H9 (cell line): Measurements from ENCODE around the gene PTPRN2. TPM values are rescaled to one million over a fixed set of nuclear protein-coding genes. Genes with fewer than 3 reads are reported as not detected.

Source experiments
- DNase-seq: peaks from one replicate; pipeline ENCODE4 v3.0.0-alpha.2; 2017
- H2AFZ ChIP-seq: one replicate; pipeline ENCODE4 v1.6.1; 2013; ENCODE audit warnings: mild to moderate bottlenecking, low read length, control low read depth, moderate library complexity
- H2AK5ac ChIP-seq: 2 replicates; pipeline ENCODE4 v1.6.1; 2013; ENCODE audit warnings: low read length, control low read depth, mixed read lengths; ENCODE audit not compliant: insufficient read length
- H2BK120ac ChIP-seq: one replicate; pipeline ENCODE4 v1.6.1; 2013; ENCODE audit warnings: low read depth, mild to moderate bottlenecking, low read length, control low read depth, inconsistent platforms; ENCODE audit not compliant: poor library complexity, severe bottlenecking
- H2BK12ac ChIP-seq: 2 replicates; pipeline ENCODE4 v1.6.1; 2013; ENCODE audit warnings: low read length, control low read depth, mixed read lengths, low read depth; ENCODE audit not compliant: insufficient read length
- H2BK15ac ChIP-seq: 2 replicates; pipeline ENCODE4 v1.6.1; 2013; ENCODE audit warnings: low read depth, low read length, control low read depth
- H2BK20ac ChIP-seq: one replicate; pipeline ENCODE4 v1.6.1; 2013; ENCODE audit warnings: low read depth, mild to moderate bottlenecking, low read length, control low read depth, inconsistent platforms; ENCODE audit not compliant: poor library complexity, severe bottlenecking
- H2BK5ac ChIP-seq: 2 replicates; pipeline ENCODE4 v1.6.1; 2013; ENCODE audit warnings: low read length, control low read depth, mixed read lengths; ENCODE audit not compliant: insufficient read length
- H3K14ac ChIP-seq: 2 replicates; pipeline ENCODE4 v1.6.1; 2013; ENCODE audit warnings: low read length, control low read depth; ENCODE audit not compliant: insufficient read depth
- H3K18ac ChIP-seq: 2 replicates; pipeline ENCODE4 v1.6.1; 2013; ENCODE audit warnings: low read depth, mild to moderate bottlenecking, mixed read lengths, low read length, control low read depth; ENCODE audit not compliant: insufficient read length
- H3K23ac ChIP-seq: 2 replicates; pipeline ENCODE4 v1.6.1; 2013; ENCODE audit warnings: low read length, control low read depth, mixed read lengths, low read depth; ENCODE audit not compliant: insufficient read length
- H3K23me2 ChIP-seq: 2 replicates; pipeline ENCODE4 v1.6.1; 2013; ENCODE audit warnings: low read depth, mild to moderate bottlenecking, mixed read lengths, low read length, control low read depth; ENCODE audit not compliant: insufficient read length, poor library complexity, severe bottlenecking
- H3K27ac ChIP-seq: 2 replicates; pipeline ENCODE4 v1.5.1; 2013; ENCODE audit warnings: low read length, control low read depth, mixed read lengths, low read depth; ENCODE audit not compliant: insufficient read length
- H3K27me3 ChIP-seq: 2 replicates; pipeline ENCODE4 v1.6.1; 2013; ENCODE audit warnings: low read length, control low read depth, inconsistent platforms; ENCODE audit not compliant: insufficient read depth
- H3K4ac ChIP-seq: 2 replicates; pipeline ENCODE4 v1.6.1; 2013; ENCODE audit warnings: low read depth, mild to moderate bottlenecking, control low read depth, inconsistent platforms, low read length, moderate library complexity
- H3K4me1 ChIP-seq: 2 replicates; pipeline ENCODE4 v1.6.1; 2013; ENCODE audit warnings: low read length, control low read depth, inconsistent platforms; ENCODE audit not compliant: insufficient read depth
- H3K4me2 ChIP-seq: 2 replicates; pipeline ENCODE4 v1.6.1; 2013; ENCODE audit warnings: low read length, control low read depth, mixed read lengths; ENCODE audit not compliant: insufficient read length, insufficient read depth
- H3K56ac ChIP-seq: 2 replicates; pipeline ENCODE4 v1.6.1; 2013; ENCODE audit warnings: low read depth, mild to moderate bottlenecking, mixed read lengths, low read length, control low read depth; ENCODE audit not compliant: insufficient read length
- H3K79me1 ChIP-seq: 2 replicates; pipeline ENCODE4 v1.6.1; 2013; ENCODE audit warnings: low read depth, mild to moderate bottlenecking, moderate library complexity, low read length, control low read depth, inconsistent platforms; ENCODE audit not compliant: insufficient read depth, poor library complexity, severe bottlenecking
- H3K79me2 ChIP-seq: 2 replicates; pipeline ENCODE4 v1.6.1; 2013; ENCODE audit warnings: low read length, control low read depth, inconsistent platforms; ENCODE audit not compliant: insufficient read depth
- H3K9ac ChIP-seq: 2 replicates; pipeline ENCODE4 v1.6.1; 2013; ENCODE audit warnings: low read length, control low read depth, mixed read lengths; ENCODE audit not compliant: insufficient read length; ENCODE audit errors: extremely low read depth
- H3K9me3 ChIP-seq: one replicate; pipeline ENCODE4 v1.6.1; 2013; ENCODE audit warnings: low read depth, low read length, inconsistent platforms; ENCODE audit not compliant: control insufficient read depth
- H3T11ph ChIP-seq: one replicate; pipeline ENCODE4 v1.6.1; 2013; ENCODE audit warnings: mild to moderate bottlenecking, low read length, control low read depth, inconsistent platforms
- H4K20me1 ChIP-seq: one replicate; pipeline ENCODE4 v1.6.1; 2013; ENCODE audit not compliant: control insufficient read depth, insufficient read length, insufficient read depth
- H4K5ac ChIP-seq: 2 replicates; pipeline ENCODE4 v1.6.1; 2013; ENCODE audit warnings: low read depth, mild to moderate bottlenecking, mixed read lengths, low read length, control low read depth; ENCODE audit not compliant: insufficient read length
- H4K8ac ChIP-seq: replicated peaks from 2 replicates; pipeline ENCODE4 v1.6.1; 2013; ENCODE audit warnings: low read length, control low read depth, mixed read lengths, low read depth; ENCODE audit not compliant: insufficient read length
- H4K91ac ChIP-seq: 2 replicates; pipeline ENCODE4 v1.6.1; 2013; ENCODE audit warnings: low read depth, mild to moderate bottlenecking, moderate library complexity, mixed read lengths, low read length, control low read depth; ENCODE audit not compliant: insufficient read length
- H3K27ac Mint-ChIP-seq, 3 experiments: 2 replicates in 2 of 3; 3 replicates in 1 of 3; pipeline ENCODE4 v1.8.0; 2020 to 2021; ENCODE audit warnings: mixed read lengths in 3 of 3, mild to moderate bottlenecking in 1 of 3, moderate library complexity in 1 of 3
- H3K27me3 Mint-ChIP-seq: 2 replicates; pipeline ENCODE4 v1.8.0; 2021; ENCODE audit warnings: low read depth, mild to moderate bottlenecking, moderate library complexity, mixed read lengths
- H3K36me3 Mint-ChIP-seq, 3 experiments: 2 replicates in 2 of 3; 3 replicates in 1 of 3; pipeline ENCODE4 v1.8.0; 2020 to 2021; ENCODE audit warnings: low read depth in 3 of 3, mixed read lengths in 3 of 3; ENCODE audit not compliant: insufficient read depth in 1 of 3
- H3K4me1 Mint-ChIP-seq, 2 experiments: 2 replicates each; pipeline ENCODE4 v1.8.0; 2020; ENCODE audit warnings: mixed read lengths in 2 of 2
- H3K4me3 Mint-ChIP-seq, 2 experiments: 2 replicates in 1 of 2; 3 replicates in 1 of 2; pipeline ENCODE4 v1.8.0; 2020 to 2021; ENCODE audit warnings: mild to moderate bottlenecking in 2 of 2, mixed read lengths in 2 of 2, moderate library complexity in 1 of 2
- H3K9me3 Mint-ChIP-seq, 2 experiments: 2 replicates in 1 of 2; 3 replicates in 1 of 2; pipeline ENCODE4 v1.8.0; 2020; ENCODE audit warnings: mild to moderate bottlenecking in 2 of 2, mixed read lengths in 2 of 2, moderate library complexity in 1 of 2
- CTCF ChIP-seq: fragments of 200-600 bp; sonication (generic); conservative IDR thresholded peaks from 3 replicates; pipeline ENCODE4 v1.8.0; 2021; ENCODE audit warnings: antibody characterized with exemption, mild to moderate bottlenecking
- WGBS: extraction: QIAGEN DNeasy Blood & Tissue Kit; methylation state at CpG from one replicate; pipeline ENCODE4 v1.1.7; 2013; ENCODE audit warnings: missing lambda C conversion rate, low lambda C conversion rate, mixed read lengths; ENCODE audit not compliant: insufficient read length; ENCODE audit errors: extremely low coverage; 5-methylcytosine and 5-hydroxymethylcytosine counted together
- total RNA-seq: library from RNA; stranded (reverse); gene quantifications from 2 replicates; pipeline ENCODE4 v1.2.1, GENCODE V29; 2021

Gene PTPRN2
- total RNA-seq, 1 experiment from 2014 or later, result 5.2 TPM

GRCh38 chr7:158527915-158528502 lies 59.6 kb downstream of the PTPRN2 start:
- WGBS, result no CpG with 5 or more reads among the region's 14 CpGs
- Histone ChIP-seq H2AFZ (no peak overlapping the region), H3K27ac (no peak overlapping the region), H3K79me1 (no peaks in the 10 kb centered on the region), H3K79me2 (no peaks in the 10 kb centered on the region), H3K18ac (no peak overlapping the region), H4K5ac (no peak overlapping the region), H3K27me3 (no peaks in the 10 kb centered on the region; the same call in 1 of the 2 replicates), H4K8ac (no peak overlapping the region), H3K56ac (no peak overlapping the region), H2BK120ac (no peak overlapping the region), H4K20me1 (no peaks in the 10 kb centered on the region), H3K23me2 (no peaks in the 10 kb centered on the region), H2AK5ac (no peak overlapping the region), H3K9ac (no peak overlapping the region), H2BK12ac (no peak overlapping the region), H2BK20ac (no peak overlapping the region), H3K4me2 (no peak overlapping the region), H3K4me1 (peaks cover 2% of the 10 kb centered on the region; the same call in 1 of the 2 replicates), H3K14ac (peak overlapping the region; percentile 36), H3K23ac (no peak overlapping the region), H3K4ac (no peak overlapping the region), H2BK15ac (no peak overlapping the region), H3K9me3 (no peaks in the 10 kb centered on the region), H3T11ph (no peak overlapping the region), H4K91ac (no peak overlapping the region), H2BK5ac (no peak overlapping the region)
- peaks cover 0 to 9% (median under 1%) of the 10 kb centered on the region in 3 experiments; a peak in 3 of 7 replicates for H3K36me3 Mint-ChIP-seq
- peaks cover 3 to 10% of the 10 kb centered on the region in 2 experiments; a peak in 4 of 5 replicates for H3K9me3 Mint-ChIP-seq
- no peak overlapping the region for H3K4me3 Mint-ChIP-seq
- H3K4me1 Mint-ChIP-seq, result peaks cover 16 to 21% of the 10 kb centered on the region in 2 experiments
- no peak for DNase-seq
- TF ChIP-seq CTCF, result no peak
- H3K27me3 Mint-ChIP-seq, result no peaks in the 10 kb centered on the region; the same call in none of the 2 replicates
- H3K27ac Mint-ChIP-seq, result peak overlapping the region in 1 of 3 experiments; percentile 34; a peak in 2 of 7 replicates
